Measurements from ENCODE around the gene SLC26A4.

The SLC26A4 gene

GRCh38 chr7:107697321-107698049 lies 36.9 kb downstream of the SLC26A4 start:
- no peak for DNase-seq

GRCh38 chr7:107700570-107700969 lies 39.9 kb downstream of the SLC26A4 start:
- DNase-seq, result no peak

- DNase-seq, result no peak
Observed at GRCh38 chr7:107701191-107701590, 40.6 kb downstream of the SLC26A4 start.

GRCh38 chr7:107703219-107703618 lies 42.6 kb downstream of the SLC26A4 start:
- DNase-seq, result no peak

GRCh38 chr7:107703872-107704271 lies 43.2 kb downstream of the SLC26A4 start:
- no peak for DNase-seq

- DNase-seq, result no peak
Observed at GRCh38 chr7:107708956-107709355, 48.3 kb downstream of the SLC26A4 start.

GRCh38 chr7:107711301-107711700 lies 50.7 kb downstream of the SLC26A4 start:
- DNase-seq, result no peak

- no peak for DNase-seq
Observed at GRCh38 chr7:107712025-107712424, 51.4 kb downstream of the SLC26A4 start.

GRCh38 chr7:107712896-107713295 lies 52.3 kb downstream of the SLC26A4 start:
- no peak for DNase-seq

- DNase-seq, result peak; percentile 18
Observed at GRCh38 chr7:107715531-107715930, 54.9 kb downstream of the SLC26A4 start.

- DNase-seq, result no peak
Observed at GRCh38 chr7:107718456-107719193, 58.0 kb downstream of the SLC26A4 start.

GRCh38 chr7:107721286-107721685 lies 60.7 kb downstream of the SLC26A4 start:
- no peak for DNase-seq

GRCh38 chr7:107723255-107723654 lies 62.6 kb downstream of the SLC26A4 start:
- DNase-seq, result no peak

GRCh38 chr7:107725138-107725740 lies 64.6 kb downstream of the SLC26A4 start:
- peak; percentile 71 for DNase-seq

GRCh38 chr7:107726356-107727130 lies 65.9 kb downstream of the SLC26A4 start:
- no peak for DNase-seq

- DNase-seq, result no peak
Observed at GRCh38 chr7:107728276-107728675, 67.6 kb downstream of the SLC26A4 start.

- DNase-seq, result peak; percentile 83
Observed at GRCh38 chr7:107742678-107743566, 82.3 kb downstream of the SLC26A4 start.

- DNase-seq, result peak; percentile 99
Observed at GRCh38 chr7:107743567-107744344, 83.1 kb downstream of the SLC26A4 start, which contains the start of gene CBLL1. Gene CBLL1, plus strand, starts transcription at chr7:107744142. Its CDS starts 22 bp downstream, at chr7:107744164.

GRCh38 chr7:107744345-107744750 lies 83.7 kb downstream of the SLC26A4 start:
- DNase-seq, result no peak

- no peak for DNase-seq
Observed at GRCh38 chr7:107746006-107746405, 85.4 kb downstream of the SLC26A4 start.

GRCh38 chr7:107751113-107751512 lies 90.5 kb downstream of the SLC26A4 start:
- no peak for DNase-seq

All from hematopoietic multipotent progenitor cell treated with erythropoietin and hydrocortisone succinate and interleukin-3 and kit ligand, for 4 days (in vitro differentiated cells).